HEK293T (cell line): Measurements from ENCODE around the gene OR2A25.

Experiments used
- CTCF ChIA-PET: fragments of 350-600 bp; formaldehyde crosslinking; extraction: SDS; loops from one replicate; lab custom pipeline; 2021; ENCODE audit warnings: antibody characterized with exemption, inconsistent platforms; lab: Yijun Ruan, JAX
- POLR2A ChIA-PET: fragments of 350-600 bp; formaldehyde crosslinking; extraction: SDS; loops from one replicate; lab custom pipeline; 2020; ENCODE audit warnings: antibody characterized with exemption, inconsistent platforms; lab: Yijun Ruan, JAX
- DNase-seq: peaks from one replicate; pipeline ENCODE4 v3.0.0; 2012; ENCODE audit warnings: mixed read lengths; ENCODE audit errors: extremely low spot score
- ARNT ChIP-seq: fragments of 450-650 bp; IDR thresholded peaks from 2 replicates; pipeline ENCODE4 v1.6.1; 2017; ENCODE audit warnings: mild to moderate bottlenecking
- BHLHE40 ChIP-seq: fragments of 450-650 bp; IDR thresholded peaks from 2 replicates; pipeline ENCODE4 v1.6.1; 2016; ENCODE audit warnings: mild to moderate bottlenecking, moderate library complexity, borderline replicate concordance
- CTBP1 ChIP-seq: fragments of 450-650 bp; IDR thresholded peaks from 2 replicates; pipeline ENCODE4 v1.6.1; 2016; ENCODE audit warnings: borderline replicate concordance
- ELF4 ChIP-seq: fragments of 450-650 bp; IDR thresholded peaks from 2 replicates; pipeline ENCODE4 v1.6.1; 2017; ENCODE audit warnings: antibody characterized with exemption
- FOXA1 ChIP-seq: fragments of 450-650 bp; IDR thresholded peaks from 2 replicates; pipeline ENCODE4 v1.6.1; 2016; ENCODE audit warnings: mild to moderate bottlenecking
- FOXK2 ChIP-seq: fragments of 450-650 bp; IDR thresholded peaks from 2 replicates; pipeline ENCODE4 v1.6.1; 2016; ENCODE audit warnings: mild to moderate bottlenecking
- FOXM1 ChIP-seq: fragments of 450-650 bp; IDR thresholded peaks from 2 replicates; pipeline ENCODE4 v1.6.1; 2017; ENCODE audit warnings: mild to moderate bottlenecking, borderline replicate concordance
- HDGF ChIP-seq: fragments of 450-650 bp; IDR thresholded peaks from 2 replicates; pipeline ENCODE4 v1.6.1; 2017; ENCODE audit warnings: antibody characterized with exemption, borderline replicate concordance
- L3MBTL2 ChIP-seq: fragments of 450-650 bp; conservative IDR thresholded peaks from 2 replicates; pipeline ENCODE4 v1.6.1; 2016; ENCODE audit warnings: mild to moderate bottlenecking
- LEF1 ChIP-seq: fragments of 450-650 bp; IDR thresholded peaks from 2 replicates; pipeline ENCODE4 v1.6.1; 2017; ENCODE audit warnings: mild to moderate bottlenecking, borderline replicate concordance
- NFRKB ChIP-seq: fragments of 450-650 bp; IDR thresholded peaks from 2 replicates; pipeline ENCODE4 v1.6.1; 2016; ENCODE audit warnings: mild to moderate bottlenecking, moderate library complexity
- PKNOX1 ChIP-seq: fragments of 450-650 bp; IDR thresholded peaks from 2 replicates; pipeline ENCODE4 v1.6.1; 2016
- SP1 ChIP-seq: fragments of 450-650 bp; IDR thresholded peaks from 2 replicates; pipeline ENCODE4 v1.6.1; 2017
- SUZ12 ChIP-seq: fragments of 450-650 bp; IDR thresholded peaks from 2 replicates; pipeline ENCODE4 v1.6.1; 2016; ENCODE audit warnings: mild to moderate bottlenecking
- TARDBP ChIP-seq: fragments of 450-650 bp; IDR thresholded peaks from 2 replicates; pipeline ENCODE4 v1.6.1; 2016
- ZNF384 ChIP-seq: fragments of 450-650 bp; IDR thresholded peaks from 2 replicates; pipeline ENCODE4 v1.6.1; 2016

OR2A25 gene

DNA sequence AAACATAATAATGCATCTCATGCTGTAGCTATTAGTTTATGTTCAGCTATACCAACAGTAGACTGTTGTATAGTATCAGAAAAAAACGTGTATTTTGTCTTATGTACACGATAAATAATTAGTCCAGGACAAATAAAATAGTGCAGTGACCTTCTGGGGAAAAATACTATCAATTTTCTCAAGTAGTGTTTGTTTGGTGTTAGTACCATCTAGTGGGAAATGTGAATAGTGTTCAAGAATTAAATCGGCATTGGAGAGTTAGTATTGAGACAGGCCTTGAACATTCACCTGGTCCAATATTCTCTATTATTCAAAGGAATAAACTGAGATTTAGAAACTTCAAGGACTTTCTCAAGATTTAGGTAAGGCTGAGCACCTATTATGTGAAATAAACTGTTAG is 42.5 kb upstream of the OR2A25 start:
- POLR2A ChIA-PET: no interaction called here
- no peak for DNase-seq
- TF ChIP-seq CTBP1 (no peak), ARNT (no peak), LEF1 (no peak), HDGF (no peak), L3MBTL2 (no peak), TARDBP (no peak), ELF4 (no peak), FOXM1 (no peak), BHLHE40 (no peak), PKNOX1 (no peak), ZNF384 (no peak), FOXA1 (no peak), FOXK2 (no peak), SP1 (no peak)
- CTCF ChIA-PET: interaction anchor here (1.1 kb wide), 1 partner anchor 287 kb away, joined by 4 read pairs; no protein-coding TSS in a partner anchor

DNA sequence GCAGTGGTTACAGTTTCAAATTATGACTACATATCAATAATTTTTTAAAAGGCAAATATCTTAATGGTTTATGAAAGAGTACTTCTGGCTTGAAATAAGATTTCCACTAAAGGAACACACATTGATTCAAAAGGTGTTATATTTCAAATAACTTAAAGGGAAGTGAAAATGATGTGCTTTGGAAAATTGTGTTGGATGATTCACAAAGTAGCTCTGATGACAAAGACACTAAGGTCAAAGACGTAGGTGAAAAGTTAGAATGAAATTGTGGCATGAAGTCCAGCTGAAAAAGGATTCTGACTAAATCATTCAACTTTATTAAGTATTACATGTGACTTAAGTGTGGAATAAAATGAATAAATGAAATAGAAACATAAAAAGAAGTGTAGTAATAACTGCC is 41.6 kb upstream of the OR2A25 start:
- TF ChIP-seq HDGF (no peak), PKNOX1 (no peak), CTBP1 (no peak), BHLHE40 (no peak), SUZ12 (no peak)
- POLR2A ChIA-PET: no interaction called here
- no peak for DNase-seq
- CTCF ChIA-PET: interaction anchor here (0.6 kb wide), 1 partner anchor 612 kb away, joined by 3 read pairs; no protein-coding TSS in a partner anchor

DNA sequence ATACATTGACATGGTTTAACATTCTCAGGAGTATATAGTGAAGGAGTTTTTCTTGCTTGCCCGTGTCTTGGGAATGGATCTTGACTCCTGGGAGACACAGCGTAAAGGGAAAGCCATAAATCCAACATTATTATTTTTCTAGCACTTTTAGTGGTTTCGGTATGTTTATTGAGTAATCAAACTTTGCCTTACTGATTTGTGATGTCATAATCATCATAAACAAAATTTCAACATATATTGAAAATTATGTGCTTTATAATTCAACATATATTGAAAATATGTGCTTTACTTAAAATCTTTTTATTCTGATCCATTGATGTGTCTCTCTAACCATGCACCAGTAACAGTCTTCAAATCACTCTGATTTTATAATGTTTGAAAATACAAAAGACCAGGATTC is 41.1 kb upstream of the OR2A25 start:
- no peak for TF ChIP-seq L3MBTL2
- TF ChIP-seq FOXA1: no peak
- TF ChIP-seq SP1: no peak
- no peak for TF ChIP-seq HDGF
- TF ChIP-seq TARDBP: no peak
- TF ChIP-seq ZNF384: no peak
- TF ChIP-seq NFRKB: no peak
- no peak for TF ChIP-seq LEF1
- TF ChIP-seq ARNT: no peak
- TF ChIP-seq CTBP1: no peak
- no peak for TF ChIP-seq FOXM1
- TF ChIP-seq PKNOX1: no peak
- no peak for TF ChIP-seq ELF4
- no peak for TF ChIP-seq FOXK2
- TF ChIP-seq SUZ12: no peak
- no peak for TF ChIP-seq BHLHE40
- ChIA-PET POLR2A (no interaction called here), CTCF (interaction anchor here (0.6 kb wide), 1 partner anchor 613 kb away, joined by 3 read pairs; no protein-coding TSS in a partner anchor)
- DNase-seq: no peak

- POLR2A ChIA-PET: interaction anchor here (1.9 kb wide), 1 partner anchor 131 kb away, joined by 4 read pairs; the partner anchor contains the start of gene TCAF1
- CTCF ChIA-PET: no interaction called here
These were observed 37.1 kb upstream of the OR2A25 start for GRCh38 chr7:144032516-144032915.

DNA sequence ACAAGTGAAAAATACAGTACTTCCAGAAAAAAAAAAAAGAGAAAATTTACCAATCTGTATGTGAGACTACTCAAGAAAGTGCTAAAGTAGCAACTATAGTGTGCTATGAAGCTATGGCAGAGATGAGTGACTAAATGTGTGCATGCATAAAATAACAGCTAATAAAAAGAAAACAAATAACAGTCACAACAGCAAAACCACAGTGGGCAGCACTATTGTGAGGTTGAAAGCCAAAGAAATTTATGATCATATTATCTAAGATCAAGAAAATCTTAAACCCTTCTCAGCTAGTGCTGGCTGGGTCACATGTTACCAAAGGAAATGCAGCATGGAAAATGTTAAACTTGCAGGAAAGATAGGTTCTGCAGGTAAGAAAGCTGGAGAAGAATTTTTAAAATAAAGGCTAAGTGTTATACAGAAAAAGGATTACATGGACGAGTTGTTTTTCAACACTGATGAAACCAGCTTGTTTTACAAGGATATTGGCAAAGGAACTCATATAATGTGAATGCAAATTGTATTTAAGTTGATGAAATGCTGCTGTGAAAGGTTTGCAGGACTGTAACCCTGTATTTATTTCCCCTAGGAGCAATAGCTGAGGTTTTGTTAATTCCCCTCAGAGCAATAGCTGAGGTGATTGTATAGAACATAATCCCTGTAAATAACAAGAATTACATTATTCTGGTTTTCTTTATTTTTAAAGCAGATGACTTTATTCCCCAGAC is 36.5 kb upstream of the OR2A25 start:
- POLR2A ChIA-PET: interaction anchor here (1.9 kb wide), 1 partner anchor 131 kb away, joined by 4 read pairs; the partner anchor contains the start of gene TCAF1
- DNase-seq: no peak
- TF ChIP-seq SP1 (no peak), L3MBTL2 (no peak), ARNT (no peak), TARDBP (no peak), FOXK2 (no peak), NFRKB (no peak), FOXA1 (no peak), CTBP1 (no peak), PKNOX1 (no peak)
- CTCF ChIA-PET: no interaction called here

More at GRCh38 chr7:144032516-144032915, 37.1 kb upstream of the OR2A25 start:
- no peak for TF ChIP-seq LEF1
- no peak for TF ChIP-seq FOXA1
- TF ChIP-seq L3MBTL2: no peak
- no peak for DNase-seq

DNA sequence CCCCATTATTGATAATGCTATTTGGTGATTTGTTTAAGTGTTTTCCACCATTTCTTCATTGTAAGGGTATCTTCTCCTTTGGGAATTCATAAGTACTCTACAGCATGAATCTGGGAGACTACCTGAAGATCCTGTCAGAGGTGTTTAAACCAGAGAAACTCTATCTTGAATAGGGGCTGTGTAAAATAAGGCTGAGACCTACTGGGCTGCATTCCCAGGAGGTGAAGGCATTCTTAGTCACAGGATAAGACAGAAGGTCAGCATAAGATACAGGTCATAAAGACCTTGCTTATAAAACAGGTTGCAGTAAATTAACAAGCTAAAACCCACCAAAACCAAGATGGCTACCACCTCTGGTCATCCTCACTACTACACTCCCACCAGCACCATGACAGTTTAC is 34.2 kb upstream of the OR2A25 start:
- DNase-seq: no peak
- ChIA-PET CTCF (interaction anchor here (1.3 kb wide), 1 partner anchor 11 kb away, joined by 3 read pairs; no protein-coding TSS in a partner anchor), POLR2A (no interaction called here)
- TF ChIP-seq SUZ12: no peak
- TF ChIP-seq ZNF384: no peak
- TF ChIP-seq NFRKB: no peak
- TF ChIP-seq LEF1: no peak
- no peak for TF ChIP-seq FOXK2
- TF ChIP-seq TARDBP: no peak
- TF ChIP-seq FOXA1: no peak
- TF ChIP-seq SP1: no peak
- no peak for TF ChIP-seq HDGF
- no peak for TF ChIP-seq CTBP1
- TF ChIP-seq BHLHE40: no peak
- no peak for TF ChIP-seq L3MBTL2
- TF ChIP-seq FOXM1: no peak
